Measurements from ENCODE around the gene RNU2-1. TPM values are rescaled to one million over a fixed set of nuclear protein-coding genes. Genes with fewer than 3 reads are reported as not detected.
"Not testable (repeated sequence)": the region's sequence is repeated elsewhere in the genome, so short reads cannot be mapped to it uniquely, and the experiment has no call there.

Gene RNU2-1
- not detected for polyA plus RNA-seq (2013, experiment 1 of 2)
- not detected for polyA plus RNA-seq (2013, experiment 2 of 2)

GRCh38 chr17:43233877-43234276, at the start of gene RNU2-1:
Gene RNU2-1, minus strand, starts transcription at chr17:43233977.
- not testable (repeated sequence) for H3K9ac ChIP-seq (ENCODE audit: low read length); H2BK15ac ChIP-seq (replicated peaks; ENCODE audit: low read depth); H3K4me3 ChIP-seq (ENCODE audit: low read length); DNase-seq; H2BK5ac ChIP-seq (ENCODE audit: low read length); H3K36me3 ChIP-seq (ENCODE audit: control insufficient read depth, insufficient read depth, low read length); H4K5ac ChIP-seq (ENCODE audit: low read length); H3K18ac ChIP-seq (ENCODE audit: low read length); H3K4ac ChIP-seq (ENCODE audit: low read depth, low read length); H3K79me2 ChIP-seq (ENCODE audit: control insufficient read depth, insufficient read depth, low read length); H3K4me1 ChIP-seq (ENCODE audit: control insufficient read depth, low read depth, low read length); H3K27me3 ChIP-seq (ENCODE audit: insufficient read depth, low read length, poor library complexity); H3K27ac ChIP-seq (ENCODE audit: low read depth, low read length); H3K56ac ChIP-seq (ENCODE audit: low read length); H2BK120ac ChIP-seq (ENCODE audit: low read depth, low read length); H2AK5ac ChIP-seq (ENCODE audit: low read length); H3K23ac ChIP-seq (ENCODE audit: low read length); H3K4me2 ChIP-seq (ENCODE audit: low read length); H4K8ac ChIP-seq (ENCODE audit: low read depth, low read length); H3K79me1 ChIP-seq (ENCODE audit: low read length)
- WGBS (ENCODE audit: extremely low coverage, insufficient coverage, low lambda C conversion rate), result no CpG with 5 or more reads among the region's 31 CpGs

GRCh38 chr17:43272914-43273313, 39.1 kb upstream of the RNU2-1 start:
- H2BK120ac ChIP-seq (ENCODE audit: low read depth, low read length); H3K79me2 ChIP-seq (ENCODE audit: control insufficient read depth, insufficient read depth, low read length); DNase-seq; H3K9ac ChIP-seq (ENCODE audit: low read length); H3K36me3 ChIP-seq (ENCODE audit: control insufficient read depth, insufficient read depth, low read length); H4K5ac ChIP-seq (ENCODE audit: low read length); H2BK15ac ChIP-seq (replicated peaks; ENCODE audit: low read depth); H3K27ac ChIP-seq (ENCODE audit: low read depth, low read length); H3K23ac ChIP-seq (ENCODE audit: low read length); H2BK5ac ChIP-seq (ENCODE audit: low read length); H3K4me1 ChIP-seq (ENCODE audit: control insufficient read depth, low read depth, low read length); H3K27me3 ChIP-seq (ENCODE audit: insufficient read depth, low read length, poor library complexity); H2AK5ac ChIP-seq (ENCODE audit: low read length); H4K8ac ChIP-seq (ENCODE audit: low read depth, low read length); H3K4me3 ChIP-seq (ENCODE audit: low read length); H3K79me1 ChIP-seq (ENCODE audit: low read length); H3K4me2 ChIP-seq (ENCODE audit: low read length); H3K4ac ChIP-seq (ENCODE audit: low read depth, low read length); H3K56ac ChIP-seq (ENCODE audit: low read length); H3K18ac ChIP-seq (ENCODE audit: low read length): not testable (repeated sequence)
- no CpG with 5 or more reads among the region's 30 CpGs for WGBS (ENCODE audit: extremely low coverage, insufficient coverage, low lambda C conversion rate)

- not testable (repeated sequence) for H4K8ac ChIP-seq (ENCODE audit: low read depth, low read length); DNase-seq; H2BK5ac ChIP-seq (ENCODE audit: low read length); H3K4ac ChIP-seq (ENCODE audit: low read depth, low read length); H3K4me1 ChIP-seq (ENCODE audit: control insufficient read depth, low read depth, low read length); H3K9ac ChIP-seq (ENCODE audit: low read length); H3K79me1 ChIP-seq (ENCODE audit: low read length); H3K4me3 ChIP-seq (ENCODE audit: low read length); H3K56ac ChIP-seq (ENCODE audit: low read length); H2BK120ac ChIP-seq (ENCODE audit: low read depth, low read length); H4K5ac ChIP-seq (ENCODE audit: low read length); H3K79me2 ChIP-seq (ENCODE audit: control insufficient read depth, insufficient read depth, low read length); H2BK15ac ChIP-seq (replicated peaks; ENCODE audit: low read depth); H3K18ac ChIP-seq (ENCODE audit: low read length); H3K27me3 ChIP-seq (ENCODE audit: insufficient read depth, low read length, poor library complexity); H2AK5ac ChIP-seq (ENCODE audit: low read length); H3K4me2 ChIP-seq (ENCODE audit: low read length); H3K23ac ChIP-seq (ENCODE audit: low read length); H3K36me3 ChIP-seq (ENCODE audit: control insufficient read depth, insufficient read depth, low read length); H3K27ac ChIP-seq (ENCODE audit: low read depth, low read length)
- no CpG with 5 or more reads among the region's 12 CpGs for WGBS (ENCODE audit: extremely low coverage, insufficient coverage, low lambda C conversion rate)
Observed at GRCh38 chr17:43272483-43272882, 38.7 kb upstream of the RNU2-1 start.

GRCh38 chr17:43270552-43271504, 37.1 kb upstream of the RNU2-1 start:
- not testable (repeated sequence) for H3K9ac ChIP-seq (ENCODE audit: low read length); DNase-seq; H4K5ac ChIP-seq (ENCODE audit: low read length); H3K4me2 ChIP-seq (ENCODE audit: low read length); H3K79me2 ChIP-seq (ENCODE audit: control insufficient read depth, insufficient read depth, low read length); H2BK120ac ChIP-seq (ENCODE audit: low read depth, low read length); H3K4me1 ChIP-seq (ENCODE audit: control insufficient read depth, low read depth, low read length); H3K4ac ChIP-seq (ENCODE audit: low read depth, low read length); H3K4me3 ChIP-seq (ENCODE audit: low read length); H3K56ac ChIP-seq (ENCODE audit: low read length); H2BK15ac ChIP-seq (replicated peaks; ENCODE audit: low read depth); H3K18ac ChIP-seq (ENCODE audit: low read length); H3K27me3 ChIP-seq (ENCODE audit: insufficient read depth, low read length, poor library complexity); H2AK5ac ChIP-seq (ENCODE audit: low read length); H3K36me3 ChIP-seq (ENCODE audit: control insufficient read depth, insufficient read depth, low read length); H4K8ac ChIP-seq (ENCODE audit: low read depth, low read length); H3K23ac ChIP-seq (ENCODE audit: low read length); H3K27ac ChIP-seq (ENCODE audit: low read depth, low read length); H3K79me1 ChIP-seq (ENCODE audit: low read length); H2BK5ac ChIP-seq (ENCODE audit: low read length)
- no CpG with 5 or more reads among the region's 43 CpGs for WGBS (ENCODE audit: extremely low coverage, insufficient coverage, low lambda C conversion rate)

GRCh38 chr17:43246456-43246855, 12.7 kb upstream of the RNU2-1 start:
- not testable (repeated sequence) for H2BK15ac ChIP-seq (replicated peaks; ENCODE audit: low read depth); H2BK120ac ChIP-seq (ENCODE audit: low read depth, low read length); H4K5ac ChIP-seq (ENCODE audit: low read length); H2BK5ac ChIP-seq (ENCODE audit: low read length); H3K18ac ChIP-seq (ENCODE audit: low read length); H3K4ac ChIP-seq (ENCODE audit: low read depth, low read length); H3K27ac ChIP-seq (ENCODE audit: low read depth, low read length); H3K4me1 ChIP-seq (ENCODE audit: control insufficient read depth, low read depth, low read length); H4K8ac ChIP-seq (ENCODE audit: low read depth, low read length); H2AK5ac ChIP-seq (ENCODE audit: low read length); H3K4me2 ChIP-seq (ENCODE audit: low read length); H3K79me2 ChIP-seq (ENCODE audit: control insufficient read depth, insufficient read depth, low read length); DNase-seq; H3K9ac ChIP-seq (ENCODE audit: low read length); H3K23ac ChIP-seq (ENCODE audit: low read length); H3K79me1 ChIP-seq (ENCODE audit: low read length); H3K4me3 ChIP-seq (ENCODE audit: low read length); H3K27me3 ChIP-seq (ENCODE audit: insufficient read depth, low read length, poor library complexity); H3K56ac ChIP-seq (ENCODE audit: low read length); H3K36me3 ChIP-seq (ENCODE audit: control insufficient read depth, insufficient read depth, low read length)
- WGBS (ENCODE audit: extremely low coverage, insufficient coverage, low lambda C conversion rate), result no CpG with 5 or more reads among the region's 23 CpGs

All from mesendoderm (in vitro differentiated cells).